ENCODE data around the gene LRRC70. TPM values are rescaled to one million over a fixed set of nuclear protein-coding genes. Genes with fewer than 3 reads are reported as not detected.

Gene LRRC70
- total RNA-seq, 1 donor from 2014 or later, result 0.84 TPM

- TF ChIP-seq, protein P1, sequence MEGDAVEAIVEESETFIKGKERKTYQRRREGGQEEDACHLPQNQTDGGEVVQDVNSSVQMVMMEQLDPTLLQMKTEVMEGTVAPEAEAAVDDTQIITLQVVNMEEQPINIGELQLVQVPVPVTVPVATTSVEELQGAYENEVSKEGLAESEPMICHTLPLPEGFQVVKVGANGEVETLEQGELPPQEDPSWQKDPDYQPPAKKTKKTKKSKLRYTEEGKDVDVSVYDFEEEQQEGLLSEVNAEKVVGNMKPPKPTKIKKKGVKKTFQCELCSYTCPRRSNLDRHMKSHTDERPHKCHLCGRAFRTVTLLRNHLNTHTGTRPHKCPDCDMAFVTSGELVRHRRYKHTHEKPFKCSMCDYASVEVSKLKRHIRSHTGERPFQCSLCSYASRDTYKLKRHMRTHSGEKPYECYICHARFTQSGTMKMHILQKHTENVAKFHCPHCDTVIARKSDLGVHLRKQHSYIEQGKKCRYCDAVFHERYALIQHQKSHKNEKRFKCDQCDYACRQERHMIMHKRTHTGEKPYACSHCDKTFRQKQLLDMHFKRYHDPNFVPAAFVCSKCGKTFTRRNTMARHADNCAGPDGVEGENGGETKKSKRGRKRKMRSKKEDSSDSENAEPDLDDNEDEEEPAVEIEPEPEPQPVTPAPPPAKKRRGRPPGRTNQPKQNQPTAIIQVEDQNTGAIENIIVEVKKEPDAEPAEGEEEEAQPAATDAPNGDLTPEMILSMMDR (IDR thresholded peaks at IDR 0.05), result no peak
- Mint-ChIP-seq H3K36me3 (ENCODE audit: low read depth) (peaks cover 27% of the 10 kb centered on the region), H3K4me1 (no peaks in the 10 kb centered on the region), H3K27ac (no peak overlapping the region), H3K4me3 (no peak overlapping the region), H3K9me3 (no peaks in the 10 kb centered on the region), H3K27me3 (no peaks in the 10 kb centered on the region)
- CTCF ChIA-PET, result no interaction called here
- no peak for DNase-seq
- POLR2A ChIA-PET, result no interaction called here
- intact Hi-C loops (cut with micrococcal nuclease), result no loop called here
- no peak for ATAC-seq (ENCODE audit: low read depth)
Measured at GRCh38 chr5:62614355-62614754, 35.7 kb downstream of the LRRC70 start.

GRCh38 chr5:62616615-62617277 lies 38.1 kb downstream of the LRRC70 start:
- POLR2A ChIA-PET, result no interaction called here
- intact Hi-C loops (cut with micrococcal nuclease), result no loop called here
- Mint-ChIP-seq H3K27ac (no peak overlapping the region), H3K9me3 (no peaks in the 10 kb centered on the region), H3K27me3 (no peaks in the 10 kb centered on the region), H3K4me1 (no peaks in the 10 kb centered on the region), H3K36me3 (ENCODE audit: low read depth) (peaks cover 20% of the 10 kb centered on the region), H3K4me3 (no peak overlapping the region)
- DNase-seq (no peak), ATAC-seq (ENCODE audit: low read depth) (no peak)
- CTCF ChIA-PET, result no interaction called here
- TF ChIP-seq, protein P1 (IDR thresholded peaks at IDR 0.05), result no peak

DNA sequence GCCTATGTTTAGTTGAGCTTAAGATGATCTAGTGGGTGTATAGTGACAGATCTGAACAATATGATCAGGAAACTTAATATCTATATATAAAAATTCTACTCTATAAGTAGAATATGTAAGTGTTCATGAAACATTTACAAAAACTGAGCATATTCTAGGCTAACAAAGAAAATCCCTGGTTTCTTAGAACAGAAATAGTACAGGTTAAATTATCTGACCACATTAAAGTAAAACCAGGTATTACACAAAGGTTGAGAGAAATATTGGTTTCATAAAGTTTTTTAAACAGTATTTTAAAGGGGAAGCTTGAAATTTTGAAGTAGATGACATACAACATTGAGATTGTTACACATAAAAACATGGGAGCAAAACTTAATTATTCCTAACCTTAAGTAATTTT lies 39.3 kb downstream of the LRRC70 start:
- ChIA-PET POLR2A (no interaction called here), CTCF (no interaction called here)
- Mint-ChIP-seq H3K27me3 (no peaks in the 10 kb centered on the region), H3K9me3 (no peaks in the 10 kb centered on the region), H3K36me3 (ENCODE audit: low read depth) (peaks cover 13% of the 10 kb centered on the region), H3K4me1 (no peaks in the 10 kb centered on the region), H3K4me3 (no peak overlapping the region), H3K27ac (no peak overlapping the region)
- TF ChIP-seq, protein P1 (IDR thresholded peaks at IDR 0.05), result no peak
- intact Hi-C loops (cut with micrococcal nuclease), result no loop called here
- ATAC-seq (ENCODE audit: low read depth) (no peak), DNase-seq (no peak)

GRCh38 chr5:62620761-62621160 lies 42.1 kb downstream of the LRRC70 start:
- H3K27ac Mint-ChIP-seq, result no peak overlapping the region
- H3K9me3 Mint-ChIP-seq, result no peaks in the 10 kb centered on the region
- ChIA-PET CTCF (no interaction called here), POLR2A (no interaction called here)
- no peak for ATAC-seq (ENCODE audit: low read depth)
- TF ChIP-seq, protein P1 (IDR thresholded peaks at IDR 0.05), result no peak
- DNase-seq, result no peak
- H3K4me1 Mint-ChIP-seq, result no peaks in the 10 kb centered on the region
- intact Hi-C loops (cut with micrococcal nuclease), result no loop called here
- no peak overlapping the region for H3K4me3 Mint-ChIP-seq
- H3K27me3 Mint-ChIP-seq, result no peaks in the 10 kb centered on the region
- peaks cover 6% of the 10 kb centered on the region for H3K36me3 Mint-ChIP-seq (ENCODE audit: low read depth)

- no peak for ATAC-seq (ENCODE audit: low read depth)
- Mint-ChIP-seq H3K4me1 (no peaks in the 10 kb centered on the region), H3K4me3 (no peak overlapping the region), H3K9me3 (no peaks in the 10 kb centered on the region), H3K27me3 (no peaks in the 10 kb centered on the region), H3K27ac (no peak overlapping the region), H3K36me3 (ENCODE audit: low read depth) (peaks cover 9% of the 10 kb centered on the region)
- POLR2A ChIA-PET, result no interaction called here
- CTCF ChIA-PET, result no interaction called here
- intact Hi-C loops (cut with micrococcal nuclease), result no loop called here
- TF ChIP-seq, protein P1 (IDR thresholded peaks at IDR 0.05), result no peak
- DNase-seq, result no peak
Measured at GRCh38 chr5:62621280-62621679, 42.7 kb downstream of the LRRC70 start.
